Esophagus squamous epithelium (tissue), 4 donors: ENCODE results near the gene GLB1L2.

ENCODE experiments used
- CTCF ChIP-seq, 6 experiments: fragments of 450-650 bp in 4 of 6; fragments of 200-600 bp in 2 of 6; sonication (generic) in 2 of 6; IDR thresholded peaks; one replicate each; pipeline ENCODE4 v1.5.1; 2016 to 2019; ENCODE audit warnings: antibody characterized with exemption in 6 of 6, mild to moderate bottlenecking in 4 of 6, moderate library complexity in 4 of 6
- POLR2A ChIP-seq, 4 donors: fragments of 450-650 bp; IDR thresholded peaks; one replicate each; pipeline ENCODE4 v1.6.1; 2017; ENCODE audit warnings: antibody characterized with exemption in 4 of 4, mild to moderate bottlenecking in 4 of 4, moderate library complexity in 3 of 4

DNA sequence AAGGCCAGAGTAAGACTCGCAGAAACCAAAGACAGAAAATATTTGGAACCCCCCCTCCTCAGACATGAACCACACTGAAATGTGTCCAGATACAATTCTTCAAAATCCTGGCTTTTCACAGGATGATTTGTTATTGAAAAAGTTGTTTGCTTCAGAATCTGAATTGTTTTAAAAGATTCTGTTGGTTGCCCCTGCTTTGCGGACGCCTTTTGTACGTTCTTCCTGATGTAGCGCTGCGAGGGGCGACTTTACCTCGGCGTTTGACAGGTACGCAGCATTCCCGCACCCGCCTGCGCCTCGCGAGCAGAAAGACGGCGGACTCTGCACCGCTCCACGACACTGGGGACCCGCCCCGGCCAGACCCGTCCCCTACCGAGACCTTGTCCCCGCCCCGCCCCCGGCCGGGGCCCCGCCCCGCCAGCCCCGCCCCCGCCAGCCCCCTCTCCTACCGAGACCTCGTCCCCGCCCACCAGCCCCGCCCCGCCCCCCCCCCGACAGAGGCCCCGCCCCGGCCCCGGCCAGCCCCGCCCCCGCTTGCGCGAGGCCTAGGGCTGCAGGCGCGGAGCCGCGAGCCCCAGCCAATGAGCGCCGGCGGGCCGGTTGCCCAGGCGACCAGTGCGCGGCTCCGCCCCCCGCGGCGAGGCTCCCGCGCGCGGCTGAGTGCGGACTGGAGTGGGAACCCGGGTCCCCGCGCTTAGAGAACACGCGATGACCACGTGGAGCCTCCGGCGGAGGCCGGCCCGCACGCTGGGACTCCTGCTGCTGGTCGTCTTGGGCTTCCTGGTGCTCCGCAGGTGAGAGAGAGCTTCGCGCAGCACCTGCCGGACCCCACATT lies at the start of gene GLB1L2:
- TF ChIP-seq CTCF (IDR thresholded peaks at IDR 0.05), result no peak
- TF ChIP-seq POLR2A (IDR thresholded peaks at IDR 0.05), result peak in 2 of 4 donors; percentile 34 to 35
